H1 (cell line): ENCODE measurements around the gene IGFALS. TPM values are rescaled to one million over a fixed set of nuclear protein-coding genes. Genes with fewer than 3 reads are reported as not detected.

Experiments
- CTCF ChIA-PET: fragments of 300-600 bp; sonication (Branson Sonifier 250); formaldehyde crosslinking; loops from one replicate; lab custom pipeline; 2021; ENCODE audit not compliant: partially characterized antibody; lab: Charles Lee
- POLR2A ChIA-PET: fragments of 300-600 bp; sonication (Branson Sonifier 250); formaldehyde crosslinking; loops from one replicate; lab custom pipeline; 2021; ENCODE audit warnings: inconsistent platforms; ENCODE audit not compliant: partially characterized antibody; lab: Charles Lee
- DNase-seq, 2 experiments: peaks; one replicate each; pipeline versions ENCODE4 v3.0.0 to v3.0.0-alpha.2; 2010 to 2022; ENCODE audit warnings: low spot score in 2 of 2, low read depth in 1 of 2, mixed read lengths in 1 of 2
- FAIRE-seq: peaks from 2 replicates; lab custom pipeline; 2011; peaks lifted over from hg19 to GRCh38; lab: Jason Lieb, UNC
- H2AFZ ChIP-seq: 2 replicates; pipeline ENCODE4 v1.8.1; 2012; ENCODE audit warnings: low read length, inconsistent platforms
- H2AK5ac ChIP-seq: 2 replicates; pipeline ENCODE4 v1.6.1; 2013; ENCODE audit warnings: low read depth, low read length
- H2BK120ac ChIP-seq: replicated peaks from 2 replicates; pipeline ENCODE3; 2013; ENCODE audit warnings: low read depth, low read length, inconsistent platforms
- H2BK12ac ChIP-seq: 2 replicates; pipeline ENCODE4 v1.6.1; 2013; ENCODE audit warnings: low read depth, low read length
- H2BK15ac ChIP-seq: 2 replicates; pipeline ENCODE4 v1.6.1; 2013; ENCODE audit warnings: low read length
- H2BK20ac ChIP-seq: 2 replicates; pipeline ENCODE4 v1.6.1; 2013; ENCODE audit warnings: low read length
- H2BK5ac ChIP-seq: 2 replicates; pipeline ENCODE4 v1.6.1; 2013; ENCODE audit warnings: low read depth, low read length
- H3K14ac ChIP-seq: 2 replicates; pipeline ENCODE4 v1.6.1; 2013; ENCODE audit warnings: inconsistent platforms; ENCODE audit not compliant: insufficient read length
- H3K18ac ChIP-seq: 2 replicates; pipeline ENCODE4 v1.6.1; 2013; ENCODE audit warnings: low read length; ENCODE audit errors: extremely low read depth
- H3K23ac ChIP-seq: 2 replicates; pipeline ENCODE4 v1.6.1; 2013; ENCODE audit warnings: inconsistent platforms; ENCODE audit not compliant: insufficient read length
- H3K23me2 ChIP-seq: 2 replicates; pipeline ENCODE4 v1.6.1; 2013; ENCODE audit warnings: low read depth, low read length
- H3K27ac ChIP-seq: 2 replicates; pipeline ENCODE4 v1.6.1; 2011; ENCODE audit warnings: low read depth, low read length, inconsistent platforms
- H3K27me3 ChIP-seq, 4 experiments: replicated peaks in 1 of 4; 1 replicate in 1 of 4; 2 replicates in 3 of 4; pipeline versions ENCODE4 v1.6.1 to v1.8.1; 2011 to 2013; ENCODE audit warnings: low read length in 3 of 4, mild to moderate bottlenecking in 3 of 4, inconsistent platforms in 2 of 4, mixed read lengths in 2 of 4, moderate library complexity in 1 of 4; ENCODE audit not compliant: control insufficient read depth in 3 of 4, insufficient read depth in 3 of 4; ENCODE audit errors: extremely low read depth in 1 of 4
- H3K36me3 ChIP-seq, 4 experiments: 2 replicates each; pipeline versions ENCODE4 v1.6.1 to v1.8.1; 2011 to 2013; ENCODE audit warnings: mild to moderate bottlenecking in 4 of 4, low read length in 3 of 4, moderate library complexity in 2 of 4, control low read depth in 1 of 4, inconsistent platforms in 1 of 4; ENCODE audit not compliant: insufficient read depth in 4 of 4, control insufficient read depth in 2 of 4
- H3K4ac ChIP-seq: replicated peaks from 2 replicates; pipeline ENCODE3; 2013; ENCODE audit warnings: low read length, low read depth, mixed read lengths, inconsistent platforms; ENCODE audit not compliant: insufficient read length
- H3K4me1 ChIP-seq, 4 experiments: replicated peaks in 1 of 4; 1 replicate in 1 of 4; 2 replicates in 3 of 4; pipeline versions ENCODE4 v1.6.1 to v1.8.1; 2011 to 2013; ENCODE audit warnings: low read length in 3 of 4, inconsistent platforms in 2 of 4, mixed read lengths in 1 of 4; ENCODE audit not compliant: insufficient read depth in 4 of 4, control insufficient read depth in 3 of 4
- H3K4me2 ChIP-seq, 2 experiments: 2 replicates each; pipeline versions ENCODE4 v1.6.1 to v1.8.1; 2011 to 2013; ENCODE audit warnings: low read depth in 2 of 2, low read length in 2 of 2, control low read depth in 1 of 2, inconsistent platforms in 1 of 2, mild to moderate bottlenecking in 1 of 2; ENCODE audit not compliant: insufficient read depth in 1 of 2
- H3K4me3 ChIP-seq, 4 experiments: fragments of 200-600, 300-600 bp in 1 of 4; sonication (generic), shearing (Covaris generic), sonication (Bioruptor Twin) in 1 of 4; 2 replicates each; pipeline versions ENCODE4 v1.5.1 to v1.8.1; 2011 to 2016; ENCODE audit warnings: low read length in 4 of 4, low read depth in 3 of 4, control low read depth in 2 of 4, inconsistent platforms in 2 of 4, mild to moderate bottlenecking in 2 of 4, mixed read lengths in 1 of 4, moderate library complexity in 1 of 4; ENCODE audit not compliant: insufficient read depth in 2 of 4; ENCODE audit errors: extremely low read depth in 1 of 4
- H3K56ac ChIP-seq: replicated peaks from 2 replicates; pipeline ENCODE3; 2013; ENCODE audit warnings: low read depth, mild to moderate bottlenecking, mixed read lengths, low read length, inconsistent platforms; ENCODE audit not compliant: insufficient read length
- H3K79me1 ChIP-seq: 2 replicates; pipeline ENCODE4 v1.6.1; 2013; ENCODE audit warnings: low read depth, low read length, control low read depth
- H3K79me2 ChIP-seq, 2 experiments: 2 replicates each; pipeline versions ENCODE4 v1.6.1 to v1.8.1; 2012 to 2013; ENCODE audit warnings: low read length in 2 of 2, mild to moderate bottlenecking in 2 of 2, inconsistent platforms in 1 of 2; ENCODE audit not compliant: insufficient read depth in 2 of 2, control insufficient read depth in 1 of 2
- H3K9ac ChIP-seq, 4 experiments: replicated peaks in 1 of 4; 1 replicate in 1 of 4; 2 replicates in 3 of 4; pipeline versions ENCODE4 v1.6.1 to v1.8.1; 2011 to 2013; ENCODE audit warnings: low read depth in 3 of 4, low read length in 3 of 4, control low read depth in 2 of 4, mild to moderate bottlenecking in 2 of 4, moderate library complexity in 2 of 4, inconsistent platforms in 1 of 4; ENCODE audit errors: extremely low read depth in 1 of 4
- H3K9me3 ChIP-seq, 2 experiments: 2 replicates each; pipeline versions ENCODE4 v1.6.1 to v1.8.1; 2012 to 2013; ENCODE audit warnings: mild to moderate bottlenecking in 2 of 2, moderate library complexity in 2 of 2, control low read depth in 1 of 2, inconsistent platforms in 1 of 2, low read depth in 1 of 2, low read length in 1 of 2, mixed read lengths in 1 of 2; ENCODE audit not compliant: insufficient read depth in 2 of 2
- H4K20me1 ChIP-seq, 2 experiments: replicated peaks in 1 of 2; 2 replicates each; pipeline versions ENCODE3 to v1.8.1; 2011 to 2013; ENCODE audit warnings: inconsistent platforms in 2 of 2, low read length in 2 of 2, mild to moderate bottlenecking in 1 of 2; ENCODE audit not compliant: insufficient read depth in 2 of 2, control insufficient read depth in 1 of 2
- H4K5ac ChIP-seq: 2 replicates; pipeline ENCODE4 v1.6.1; 2013; ENCODE audit warnings: low read length, low read depth, mixed read lengths, inconsistent platforms; ENCODE audit not compliant: insufficient read length
- H4K8ac ChIP-seq: 2 replicates; pipeline ENCODE4 v1.8.0; 2013; ENCODE audit warnings: mild to moderate bottlenecking, moderate library complexity, low read length, inconsistent platforms; ENCODE audit not compliant: insufficient read depth; ENCODE audit errors: extremely low read depth
- H4K91ac ChIP-seq: replicated peaks from 2 replicates; pipeline ENCODE3; 2013; ENCODE audit warnings: low read length, mixed read lengths, inconsistent platforms; ENCODE audit not compliant: insufficient read length
- JUND ChIP-seq: IDR thresholded peaks from 2 replicates; pipeline ENCODE4 v1.6.1; 2011; ENCODE audit warnings: mild to moderate bottlenecking, improper control_type of control experiment, low read length
- KDM4A ChIP-seq: IDR thresholded peaks from one replicate; pipeline ENCODE4 v1.7.1; 2012; ENCODE audit warnings: low read depth, mild to moderate bottlenecking, moderate library complexity, low read length, inconsistent platforms; ENCODE audit not compliant: severe bottlenecking
- MAFK ChIP-seq: IDR thresholded peaks from 2 replicates; pipeline ENCODE4 v1.6.1; 2012; ENCODE audit warnings: low read depth, mild to moderate bottlenecking, improper control_type of control experiment, low read length
- RAD21 ChIP-seq, 2 experiments: IDR thresholded peaks in 1 of 2; conservative IDR thresholded peaks in 1 of 2; 2 replicates each; pipeline ENCODE4 v1.6.1; 2011; ENCODE audit warnings: low read depth in 2 of 2, low read length in 2 of 2, improper control_type of control experiment in 1 of 2, inconsistent platforms in 1 of 2, mild to moderate bottlenecking in 1 of 2, moderate library complexity in 1 of 2
- TAF1 ChIP-seq: IDR thresholded peaks from 2 replicates; pipeline ENCODE4 v1.6.1; 2011; ENCODE audit warnings: mild to moderate bottlenecking, low read depth, low read length
- whole genome bisulfite sequencing, 2 experiments: shearing (Covaris generic) in 1 of 2; methylation state at CpG; one replicate each; pipeline versions ENCODE4 v1.1.6 to v1.1.7; 2013 to 2015; ENCODE audit warnings: low lambda C conversion rate in 2 of 2, mixed read lengths in 2 of 2, inconsistent platforms in 1 of 2, low coverage in 1 of 2, missing lambda C conversion rate in 1 of 2; ENCODE audit not compliant: insufficient replicate concordance in 2 of 2, insufficient coverage in 1 of 2, insufficient read length in 1 of 2; ENCODE audit errors: extremely low coverage in 1 of 2, missing lambda C conversion rate in 1 of 2; 5-methylcytosine and 5-hydroxymethylcytosine counted together
- polyA plus RNA-seq, 7 experiments: library from polyadenylated mRNA; depleted of rRNA in 3 of 7; stranded (reverse) in 5 of 7; unstranded in 2 of 7; fragments of >200 nt in 5 of 7; fragments of 200-250 nt in 2 of 7; gene quantifications; 1 replicate in 5 of 7; 2 replicates in 1 of 7; 4 replicates in 1 of 7; pipeline versions ENCODE4 v1.2.1 to v1.2.3, GENCODE V29; 2011 to 2013; ENCODE audit warnings: missing spikeins in 2 of 7, mixed read lengths in 2 of 7
- total RNA-seq: library from RNA; stranded (reverse); fragmentation: NEBNext Ultra II Directional; extraction: Animal tissue kit (Norgen Biotek cat#: 25700); gene quantifications from 2 replicates; pipeline ENCODE4 v1.2.1, GENCODE V29; 2021
- TF ChIP-seq, protein P1 (sequence below): IDR thresholded peaks from 2 replicates; pipeline ENCODE4 v1.6.1; 2012; ENCODE audit warnings: inconsistent platforms

IGFALS gene
- total and polyA plus RNA-seq, 2 of the 8 experiments (the other 6 are each of a cell fraction or from before 2014, with no cell fraction given): not detected

DNA sequence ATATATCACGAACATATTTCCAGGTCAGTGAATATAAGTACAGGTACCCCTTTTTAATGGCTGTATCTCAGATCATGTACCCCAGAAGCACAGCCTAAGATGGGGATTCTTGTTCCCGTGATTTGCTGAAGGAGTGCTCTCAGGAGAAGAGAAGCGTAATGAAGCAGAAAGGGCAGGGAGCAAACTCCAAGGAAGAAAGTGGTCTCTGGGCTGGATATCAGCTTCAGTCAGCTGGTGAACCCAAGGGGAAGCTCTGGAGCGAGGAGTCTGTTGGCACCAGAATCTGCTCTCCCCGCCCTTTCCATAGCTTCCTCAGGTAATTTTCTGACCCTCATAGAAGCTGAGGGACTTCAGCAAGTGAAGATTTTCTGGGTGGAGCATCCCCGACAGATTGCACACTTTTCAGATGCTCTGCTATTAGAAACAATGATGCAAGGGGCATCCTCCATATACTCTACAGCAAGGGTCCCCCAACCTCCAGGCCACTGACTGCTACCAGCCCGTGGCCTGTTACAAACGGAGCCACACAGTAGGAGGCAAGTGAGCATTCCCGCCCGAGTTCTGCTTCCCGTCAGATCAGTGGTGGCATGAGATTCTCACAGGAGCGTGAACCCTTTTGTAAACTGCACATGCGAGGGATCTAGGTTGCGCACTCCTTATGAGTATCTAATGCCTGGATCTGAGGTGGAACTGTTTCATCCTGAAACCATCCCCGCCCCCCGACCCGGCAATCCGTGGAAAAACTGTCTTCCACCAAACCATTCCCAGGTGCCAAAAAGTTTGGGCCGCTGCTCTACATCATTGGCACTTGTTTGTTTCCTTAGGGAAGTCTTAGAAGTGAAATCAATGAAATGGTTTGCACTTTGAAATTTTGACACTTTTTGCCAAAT is 37.9 kb upstream of the IGFALS start:
- H4K8ac ChIP-seq: no peak overlapping the region
- H3K27me3 ChIP-seq: no peaks in the 10 kb centered on the region; a peak in 1 of 7 replicates
- H3K79me1 ChIP-seq: peaks cover 6% of the 10 kb centered on the region
- no peak overlapping the region for H3K14ac ChIP-seq
- H2BK5ac ChIP-seq: no peak overlapping the region
- no peak overlapping the region for H3K4ac ChIP-seq
- no peaks in the 10 kb centered on the region for H3K9me3 ChIP-seq
- no peak overlapping the region for H3K9ac ChIP-seq
- H3K36me3 ChIP-seq: no peaks in the 10 kb centered on the region
- WGBS, 2 experiments: 83% methylated on average over 19 of the region's 19 CpGs; no CpG with 5 or more reads in 1 of the 2 experiments
- no peak overlapping the region for H3K18ac ChIP-seq
- no peak overlapping the region for H3K27ac ChIP-seq
- DNase-seq: no peak
- H2BK12ac ChIP-seq: no peak overlapping the region
- H3K23me2 ChIP-seq: no peaks in the 10 kb centered on the region; the same call in 1 of the 2 replicates
- no peak overlapping the region for H2BK15ac ChIP-seq
- ChIA-PET CTCF (interaction anchor here (0.6 to 1.6 kb wide), 3 partner anchors 10 to 121 kb away, joined by 3 read pairs; partner anchors contain the start of genes NUBP2 and SPSB3), POLR2A (no interaction called here)
- peaks cover 0 to 2% of the 10 kb centered on the region in 2 experiments for H4K20me1 ChIP-seq
- no peak overlapping the region for H4K5ac ChIP-seq
- no peak overlapping the region for H2AFZ ChIP-seq
- no peak overlapping the region for H3K4me2 ChIP-seq
- H3K4me1 ChIP-seq: peaks cover 0 to 4% (median 0%) of the 10 kb centered on the region in 4 experiments; a peak in 3 of 7 replicates
- TF ChIP-seq RAD21 (IDR thresholded peaks at IDR 0.05 in 1 of 2, conservative IDR thresholded peaks at IDR 0.05 in 1 of 2; ENCODE audit: low read depth in 2 of 2, low read length in 2 of 2) (no peak), KDM4A (no peak), TAF1 (no peak), MAFK (no peak), JUND (no peak)
- TF ChIP-seq, protein P1, sequence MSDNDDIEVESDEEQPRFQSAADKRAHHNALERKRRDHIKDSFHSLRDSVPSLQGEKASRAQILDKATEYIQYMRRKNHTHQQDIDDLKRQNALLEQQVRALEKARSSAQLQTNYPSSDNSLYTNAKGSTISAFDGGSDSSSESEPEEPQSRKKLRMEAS: no peak
- FAIRE-seq: no peak
- H2BK120ac ChIP-seq: no peak overlapping the region
- H3K23ac ChIP-seq: no peak overlapping the region
- H4K91ac ChIP-seq: no peak overlapping the region
- no peak overlapping the region for H3K4me3 ChIP-seq
- H3K56ac ChIP-seq: no peak overlapping the region
- no peak overlapping the region for H2BK20ac ChIP-seq
- H2AK5ac ChIP-seq: no peak overlapping the region
- peaks cover 0 to 20% of the 10 kb centered on the region in 2 experiments; a peak in 2 of 4 replicates for H3K79me2 ChIP-seq
